ENCODE data around the gene APPL2. TPM values are rescaled to one million over a fixed set of nuclear protein-coding genes. Genes with fewer than 3 reads are reported as not detected.

APPL2 gene
- polyA plus RNA-seq, 1 donor from 2014 or later, result 47.0 TPM

DNA sequence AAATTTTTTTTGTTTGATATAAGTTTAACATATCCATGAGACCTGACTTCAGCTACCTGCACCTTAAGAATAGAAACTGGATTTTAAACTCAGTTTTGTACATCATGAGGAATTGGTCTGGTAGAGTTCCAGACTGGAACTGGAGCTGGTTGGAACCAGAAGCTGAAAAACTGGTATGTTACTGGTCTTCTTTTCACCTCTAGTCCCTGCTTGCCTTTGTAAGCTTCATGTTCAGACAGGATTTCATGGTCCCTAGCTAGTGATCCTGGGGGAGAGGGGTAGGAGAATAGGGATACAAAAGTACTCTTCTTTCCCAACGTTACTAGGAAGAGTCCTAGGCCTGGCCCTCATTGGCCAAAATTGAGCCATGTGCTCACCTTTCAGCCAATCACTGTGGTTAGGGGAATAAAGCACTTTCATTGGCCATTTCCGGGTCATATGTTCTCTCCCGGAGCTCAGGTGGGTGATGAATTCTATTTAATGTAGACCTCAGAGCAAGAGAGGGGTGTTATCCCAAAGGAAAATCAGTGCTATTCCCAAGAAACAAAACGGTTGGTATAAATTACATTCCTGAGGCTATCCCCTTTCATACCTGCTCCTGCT, 36.9 kb upstream of the APPL2 start:
- Histone ChIP-seq H3K27ac (ENCODE audit: low read length) (no peak overlapping the region), H3K4me3 (ENCODE audit: low read length) (no peak overlapping the region), H2AFZ (ENCODE audit: low read depth, low read length) (no peak overlapping the region), H3F3A (ENCODE audit: insufficient read depth, low read length, poor library complexity, severe bottlenecking) (no peaks in the 10 kb centered on the region), H3K27me3 (ENCODE audit: insufficient read depth, low read depth, low read length) (no peaks in the 10 kb centered on the region), H3K79me2 (replicated peaks; ENCODE audit: insufficient read depth, low read length) (no peaks in the 10 kb centered on the region), H3K36me3 (ENCODE audit: insufficient read depth, low read length) (no peaks in the 10 kb centered on the region), H3K4me2 (ENCODE audit: low read length) (no peak overlapping the region), H3K9ac (ENCODE audit: low read length) (no peak overlapping the region), H3K9me2 (ENCODE audit: insufficient read depth, low read length) (no peaks in the 10 kb centered on the region), H3K9me3 (ENCODE audit: low read length) (no peaks in the 10 kb centered on the region), H4K20me1 (ENCODE audit: insufficient read depth) (no peaks in the 10 kb centered on the region)
- TF ChIP-seq TAF1 (IDR thresholded peaks at IDR 0.05; ENCODE audit: low read depth), result no peak
- TF ChIP-seq EP300 (conservative IDR thresholded peaks at IDR 0.05; ENCODE audit: poor library complexity, severe bottlenecking), result no peak
- TF ChIP-seq, protein P1, sequence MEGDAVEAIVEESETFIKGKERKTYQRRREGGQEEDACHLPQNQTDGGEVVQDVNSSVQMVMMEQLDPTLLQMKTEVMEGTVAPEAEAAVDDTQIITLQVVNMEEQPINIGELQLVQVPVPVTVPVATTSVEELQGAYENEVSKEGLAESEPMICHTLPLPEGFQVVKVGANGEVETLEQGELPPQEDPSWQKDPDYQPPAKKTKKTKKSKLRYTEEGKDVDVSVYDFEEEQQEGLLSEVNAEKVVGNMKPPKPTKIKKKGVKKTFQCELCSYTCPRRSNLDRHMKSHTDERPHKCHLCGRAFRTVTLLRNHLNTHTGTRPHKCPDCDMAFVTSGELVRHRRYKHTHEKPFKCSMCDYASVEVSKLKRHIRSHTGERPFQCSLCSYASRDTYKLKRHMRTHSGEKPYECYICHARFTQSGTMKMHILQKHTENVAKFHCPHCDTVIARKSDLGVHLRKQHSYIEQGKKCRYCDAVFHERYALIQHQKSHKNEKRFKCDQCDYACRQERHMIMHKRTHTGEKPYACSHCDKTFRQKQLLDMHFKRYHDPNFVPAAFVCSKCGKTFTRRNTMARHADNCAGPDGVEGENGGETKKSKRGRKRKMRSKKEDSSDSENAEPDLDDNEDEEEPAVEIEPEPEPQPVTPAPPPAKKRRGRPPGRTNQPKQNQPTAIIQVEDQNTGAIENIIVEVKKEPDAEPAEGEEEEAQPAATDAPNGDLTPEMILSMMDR (IDR thresholded peaks at IDR 0.05; ENCODE audit: poor library complexity, severe bottlenecking), result no peak
- TF ChIP-seq MXI1 (conservative IDR thresholded peaks at IDR 0.05; ENCODE audit: poor library complexity, severe bottlenecking), result no peak
- TF ChIP-seq RAD21 (conservative IDR thresholded peaks at IDR 0.05), result no peak
- TF ChIP-seq EZH2 (IDR thresholded peaks at IDR 0.05; ENCODE audit: borderline replicate concordance, insufficient read depth, low read length, poor library complexity, severe bottlenecking), result no peak
- no peak for TF ChIP-seq SMC3 (conservative IDR thresholded peaks at IDR 0.05; ENCODE audit: poor library complexity)
- TF ChIP-seq, protein P2, sequence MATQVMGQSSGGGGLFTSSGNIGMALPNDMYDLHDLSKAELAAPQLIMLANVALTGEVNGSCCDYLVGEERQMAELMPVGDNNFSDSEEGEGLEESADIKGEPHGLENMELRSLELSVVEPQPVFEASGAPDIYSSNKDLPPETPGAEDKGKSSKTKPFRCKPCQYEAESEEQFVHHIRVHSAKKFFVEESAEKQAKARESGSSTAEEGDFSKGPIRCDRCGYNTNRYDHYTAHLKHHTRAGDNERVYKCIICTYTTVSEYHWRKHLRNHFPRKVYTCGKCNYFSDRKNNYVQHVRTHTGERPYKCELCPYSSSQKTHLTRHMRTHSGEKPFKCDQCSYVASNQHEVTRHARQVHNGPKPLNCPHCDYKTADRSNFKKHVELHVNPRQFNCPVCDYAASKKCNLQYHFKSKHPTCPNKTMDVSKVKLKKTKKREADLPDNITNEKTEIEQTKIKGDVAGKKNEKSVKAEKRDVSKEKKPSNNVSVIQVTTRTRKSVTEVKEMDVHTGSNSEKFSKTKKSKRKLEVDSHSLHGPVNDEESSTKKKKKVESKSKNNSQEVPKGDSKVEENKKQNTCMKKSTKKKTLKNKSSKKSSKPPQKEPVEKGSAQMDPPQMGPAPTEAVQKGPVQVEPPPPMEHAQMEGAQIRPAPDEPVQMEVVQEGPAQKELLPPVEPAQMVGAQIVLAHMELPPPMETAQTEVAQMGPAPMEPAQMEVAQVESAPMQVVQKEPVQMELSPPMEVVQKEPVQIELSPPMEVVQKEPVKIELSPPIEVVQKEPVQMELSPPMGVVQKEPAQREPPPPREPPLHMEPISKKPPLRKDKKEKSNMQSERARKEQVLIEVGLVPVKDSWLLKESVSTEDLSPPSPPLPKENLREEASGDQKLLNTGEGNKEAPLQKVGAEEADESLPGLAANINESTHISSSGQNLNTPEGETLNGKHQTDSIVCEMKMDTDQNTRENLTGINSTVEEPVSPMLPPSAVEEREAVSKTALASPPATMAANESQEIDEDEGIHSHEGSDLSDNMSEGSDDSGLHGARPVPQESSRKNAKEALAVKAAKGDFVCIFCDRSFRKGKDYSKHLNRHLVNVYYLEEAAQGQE (IDR thresholded peaks at IDR 0.05; ENCODE audit: borderline replicate concordance), result no peak
- no peak for TF ChIP-seq POLR2AphosphoS5 (IDR thresholded peaks at IDR 0.05)

DNA sequence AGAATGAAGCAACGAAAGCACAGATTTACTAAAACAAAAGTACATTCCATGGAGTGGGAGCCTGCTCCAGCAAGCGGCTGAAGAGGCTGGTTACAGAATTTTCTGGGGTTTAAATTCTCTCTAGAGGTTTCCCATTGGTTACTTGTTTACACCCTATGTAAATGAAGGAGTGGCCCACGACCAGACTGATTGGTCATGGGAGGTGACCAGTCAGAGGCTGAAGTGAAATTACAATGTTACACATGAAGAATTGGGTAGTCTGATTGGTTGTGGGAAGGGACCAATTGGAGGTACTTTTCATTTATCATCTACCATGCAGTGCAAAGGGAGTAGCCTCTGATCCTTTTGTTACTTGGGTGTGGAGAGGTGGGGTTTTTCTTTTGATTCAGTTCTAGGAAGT, 36.2 kb upstream of the APPL2 start:
- TF ChIP-seq, protein P2 (IDR thresholded peaks at IDR 0.05; ENCODE audit: borderline replicate concordance), result no peak
- TF ChIP-seq, protein P1 (IDR thresholded peaks at IDR 0.05; ENCODE audit: poor library complexity, severe bottlenecking), result no peak
- TF ChIP-seq MXI1 (conservative IDR thresholded peaks at IDR 0.05; ENCODE audit: poor library complexity, severe bottlenecking), result no peak
- no peak for TF ChIP-seq SMC3 (conservative IDR thresholded peaks at IDR 0.05; ENCODE audit: poor library complexity)
- TF ChIP-seq POLR2AphosphoS5 (IDR thresholded peaks at IDR 0.05), result no peak
- TF ChIP-seq RAD21 (conservative IDR thresholded peaks at IDR 0.05), result no peak
- Histone ChIP-seq H4K20me1 (ENCODE audit: insufficient read depth) (no peaks in the 10 kb centered on the region), H2AFZ (ENCODE audit: low read depth, low read length) (no peak overlapping the region), H3K9me2 (ENCODE audit: insufficient read depth, low read length) (no peaks in the 10 kb centered on the region), H3K9ac (ENCODE audit: low read length) (no peak overlapping the region), H3K36me3 (ENCODE audit: insufficient read depth, low read length) (no peaks in the 10 kb centered on the region), H3F3A (ENCODE audit: insufficient read depth, low read length, poor library complexity, severe bottlenecking) (no peaks in the 10 kb centered on the region), H3K79me2 (replicated peaks; ENCODE audit: insufficient read depth, low read length) (no peaks in the 10 kb centered on the region), H3K9me3 (ENCODE audit: low read length) (no peaks in the 10 kb centered on the region), H3K27me3 (ENCODE audit: insufficient read depth, low read depth, low read length) (no peaks in the 10 kb centered on the region), H3K4me3 (ENCODE audit: low read length) (no peak overlapping the region), H3K4me2 (ENCODE audit: low read length) (no peak overlapping the region), H3K27ac (ENCODE audit: low read length) (no peak overlapping the region)
